Right forelimb (tissue), 1 donor: Measurements from ENCODE around the gene TBRG4.

Experiments
- DNase-seq: peaks from one replicate; pipeline ENCODE4 v3.0.0-alpha.2; 2018

The TBRG4 gene

GRCh38 chr7:45050198-45050597 is 61.3 kb downstream of the TBRG4 start:
- no peak for DNase-seq
